GM19099 (cell line): Measurements from ENCODE around the gene SESTD1.

ENCODE experiments used
- POLR2A ChIP-seq: IDR thresholded peaks from 3 replicates; pipeline ENCODE4 v1.6.1; 2011; ENCODE audit warnings: low read depth; ENCODE audit not compliant: insufficient read length; ENCODE audit errors: extremely low read depth

SESTD1 gene

DNA sequence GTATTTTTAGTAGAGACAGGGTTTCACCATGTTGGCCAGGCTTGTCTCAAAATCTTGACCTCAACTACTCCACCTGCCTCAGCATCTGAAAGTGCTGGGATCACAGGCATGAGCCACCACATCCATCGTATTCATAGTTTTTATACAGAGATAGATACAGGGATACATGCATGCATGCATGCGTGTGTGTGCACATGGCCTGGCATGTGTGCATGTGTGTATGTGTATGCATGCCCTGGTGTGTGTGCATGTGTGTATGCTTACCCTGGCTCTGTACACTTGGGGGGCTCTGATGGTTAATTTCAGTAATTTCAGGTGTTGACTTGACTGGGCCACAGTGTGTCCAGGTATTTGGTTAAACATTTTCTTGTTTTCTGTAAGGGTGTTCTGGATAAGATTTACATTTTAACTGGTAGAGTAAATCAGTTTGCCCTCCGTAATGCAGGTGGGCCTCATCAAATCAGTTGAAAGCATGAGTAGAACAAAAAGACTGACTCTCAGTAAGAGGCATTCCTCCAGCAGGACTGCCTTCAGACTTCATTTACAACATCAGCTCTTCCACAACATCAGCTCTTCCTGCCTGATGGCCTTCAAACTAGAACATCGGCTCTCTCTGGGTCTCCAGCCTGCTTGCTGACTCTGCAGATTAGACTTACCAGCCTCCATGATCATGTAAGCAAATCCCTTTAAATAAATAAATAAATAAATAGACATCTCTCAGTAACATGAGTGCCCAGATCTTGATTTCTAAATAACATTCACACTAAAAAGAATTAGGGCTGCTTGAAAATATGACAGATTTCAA, 30.8 kb downstream of the SESTD1 start:
- no peak for TF ChIP-seq POLR2A

DNA sequence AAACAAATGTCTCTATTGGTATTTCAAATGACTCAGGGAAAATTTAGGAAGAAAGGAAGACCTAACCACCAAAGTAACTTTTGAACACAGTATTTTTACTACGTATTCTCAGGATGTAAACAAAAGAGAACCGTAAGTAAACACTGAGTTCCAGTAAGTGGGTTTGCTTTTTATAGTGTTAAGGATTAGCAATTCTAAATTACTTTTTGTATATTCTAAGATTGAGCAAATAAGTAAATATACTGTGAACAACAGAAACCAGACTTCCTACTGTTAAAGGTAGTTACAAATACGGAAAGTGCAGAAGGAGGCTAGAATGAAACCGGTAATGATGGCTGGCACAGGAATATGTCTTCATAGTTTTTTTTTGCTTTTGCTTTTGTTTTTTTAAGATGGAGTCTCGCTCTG, 31.5 kb downstream of the SESTD1 start:
- TF ChIP-seq POLR2A: no peak

DNA sequence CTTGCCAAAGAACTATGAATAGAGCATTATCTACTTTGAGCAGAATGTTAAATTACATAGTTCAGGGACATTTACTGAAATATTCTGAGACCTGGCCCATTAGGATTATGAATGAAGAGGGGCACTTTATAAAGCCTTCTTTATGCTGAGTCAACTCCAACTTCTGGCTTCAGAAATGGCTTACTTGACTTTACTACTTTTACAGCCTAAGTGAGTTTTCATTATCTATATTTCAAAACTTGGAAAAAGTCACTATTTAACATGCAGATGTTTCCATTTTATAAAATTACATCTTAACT, 37.7 kb downstream of the SESTD1 start:
- TF ChIP-seq POLR2A: no peak

DNA sequence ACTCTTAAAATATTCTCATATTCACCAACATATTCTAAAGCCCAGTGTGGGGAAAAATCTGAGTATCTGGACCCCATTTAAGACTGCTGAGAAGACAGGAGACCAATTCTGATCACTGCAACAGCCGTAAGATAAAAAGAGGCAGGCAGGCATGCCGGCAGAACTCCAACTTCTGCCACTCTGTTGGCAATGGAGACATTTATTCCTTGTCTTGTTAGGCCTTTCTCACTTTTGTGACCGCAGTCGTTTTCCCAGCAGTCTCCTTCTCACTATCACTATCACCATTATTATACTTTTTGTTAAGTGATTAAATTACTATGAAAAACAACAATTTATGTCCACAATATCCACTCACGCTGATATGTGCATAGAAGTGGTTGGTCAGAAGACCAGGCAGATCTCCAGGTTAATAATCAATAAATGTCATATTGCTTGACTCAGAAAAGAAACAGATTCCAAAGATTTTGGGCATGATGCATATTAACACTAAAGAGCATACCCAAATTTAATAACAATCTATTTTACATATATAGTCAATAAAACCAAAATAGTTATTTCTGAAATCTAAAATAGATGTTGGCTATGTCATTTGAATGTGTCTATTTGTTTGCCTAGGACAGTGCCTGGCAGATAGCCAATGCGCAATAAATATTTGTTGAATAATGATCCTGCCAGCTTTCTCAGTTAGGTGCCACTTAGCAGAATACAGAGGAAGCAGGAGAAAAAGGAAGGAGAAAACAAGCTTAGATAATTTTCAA, 38.2 kb downstream of the SESTD1 start:
- no peak for TF ChIP-seq POLR2A

DNA sequence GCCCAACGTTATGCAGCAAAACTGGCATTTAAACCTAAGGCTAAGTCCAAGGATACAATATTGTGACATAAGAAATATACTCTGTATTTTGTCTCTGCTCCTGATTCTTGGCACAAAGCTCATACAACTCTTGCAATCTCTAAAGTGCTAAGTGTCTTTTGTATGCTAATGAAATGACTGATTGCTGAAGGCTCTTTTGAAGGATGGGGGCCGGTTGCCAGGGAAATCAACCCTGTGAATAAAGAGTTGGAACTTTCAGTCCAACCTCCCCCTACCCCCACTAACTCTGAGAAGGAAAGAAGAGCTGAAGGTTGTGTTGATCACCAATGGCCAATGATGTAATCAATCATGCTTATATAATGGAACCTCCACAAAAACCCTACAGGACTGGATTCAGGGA, 40.3 kb downstream of the SESTD1 start:
- TF ChIP-seq POLR2A: no peak

DNA sequence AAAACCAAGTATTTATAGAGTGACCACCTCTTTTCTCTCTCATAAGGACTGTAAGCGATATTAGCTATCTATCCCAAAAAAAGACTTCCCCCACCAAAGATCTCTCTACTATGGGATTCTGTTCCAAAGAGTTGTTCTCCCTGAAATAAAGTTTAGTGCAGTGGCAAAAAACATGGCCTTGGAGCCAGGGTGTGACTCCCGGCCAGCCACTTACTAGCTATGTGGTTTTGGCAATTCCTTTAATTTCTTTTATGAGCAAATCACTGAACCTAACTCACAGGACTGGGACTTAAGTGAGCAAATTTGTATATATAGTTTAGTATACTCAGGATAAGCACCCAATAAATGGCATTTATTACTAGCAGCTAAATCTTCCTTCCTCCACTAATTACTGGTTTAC, 42.6 kb downstream of the SESTD1 start:
- no peak for TF ChIP-seq POLR2A

DNA sequence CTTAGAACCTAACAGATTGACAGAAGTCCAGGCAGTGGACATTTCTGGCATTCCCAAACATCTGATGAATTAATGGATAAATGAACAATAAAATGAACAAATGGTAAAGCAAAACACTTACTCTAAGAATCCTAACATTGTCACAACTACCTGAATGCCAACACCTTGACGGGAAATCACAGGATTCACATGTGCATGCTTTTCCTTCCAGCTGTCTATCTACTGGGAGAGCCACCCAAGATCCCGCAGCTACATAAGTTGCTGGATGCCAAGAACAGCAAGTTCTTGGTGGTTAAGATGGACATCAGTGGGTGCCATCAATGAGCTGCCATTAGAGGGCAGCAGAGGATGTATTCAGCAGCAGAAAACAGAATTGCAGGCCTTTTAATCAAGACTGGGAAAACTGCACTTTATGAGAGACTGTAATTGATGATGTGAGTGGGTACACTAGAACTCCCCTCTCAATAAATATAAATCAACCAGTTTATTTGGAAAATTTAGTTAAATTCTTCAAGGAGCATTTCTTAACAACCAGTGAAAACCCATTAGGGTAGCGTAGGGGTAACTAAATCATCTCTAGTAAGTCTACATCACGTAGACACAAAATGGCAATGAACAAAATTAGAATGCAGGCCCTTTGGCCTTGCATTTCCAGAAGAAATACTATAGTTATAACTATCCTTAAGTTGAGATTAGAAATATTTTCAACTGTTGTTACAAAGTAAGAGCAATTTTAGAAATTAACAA, 45.6 kb downstream of the SESTD1 start:
- no peak for TF ChIP-seq POLR2A

DNA sequence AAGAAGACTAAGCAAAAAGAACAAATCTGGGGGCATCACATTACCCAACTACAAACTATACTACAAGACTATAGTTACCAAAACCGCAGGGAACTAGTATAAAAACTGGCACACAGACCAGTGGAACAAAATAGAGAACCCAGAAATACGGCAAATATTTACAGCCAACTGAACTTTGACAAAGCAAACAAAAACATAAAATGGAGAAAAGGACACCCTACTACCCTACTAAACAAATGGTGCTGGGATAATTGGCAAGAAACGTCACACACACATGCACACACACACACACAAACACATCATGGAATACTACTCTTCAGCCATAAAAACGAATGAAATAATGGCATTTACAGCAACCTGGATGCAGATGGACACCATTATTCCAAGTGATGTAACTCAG, 53.3 kb downstream of the SESTD1 start:
- TF ChIP-seq POLR2A: no peak

DNA sequence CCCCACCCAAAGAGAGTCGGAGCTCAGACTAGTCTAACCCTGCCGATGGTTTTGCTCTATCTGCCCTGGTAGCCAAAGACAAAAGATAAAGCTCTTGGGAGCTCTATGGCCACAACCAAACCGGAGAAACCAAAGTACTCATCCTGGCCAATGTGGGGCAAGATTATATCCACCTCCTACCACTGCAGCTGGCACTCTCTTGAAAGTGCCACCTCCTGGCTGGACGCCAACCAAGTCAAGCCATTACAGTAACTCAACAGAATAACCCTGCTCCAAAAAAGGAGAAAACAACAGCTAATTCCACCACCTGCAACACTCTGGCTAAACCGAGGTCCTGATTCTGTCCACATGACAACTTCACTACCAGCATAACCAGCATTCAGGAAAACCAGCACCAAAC, 57.6 kb downstream of the SESTD1 start:
- no peak for TF ChIP-seq POLR2A

DNA sequence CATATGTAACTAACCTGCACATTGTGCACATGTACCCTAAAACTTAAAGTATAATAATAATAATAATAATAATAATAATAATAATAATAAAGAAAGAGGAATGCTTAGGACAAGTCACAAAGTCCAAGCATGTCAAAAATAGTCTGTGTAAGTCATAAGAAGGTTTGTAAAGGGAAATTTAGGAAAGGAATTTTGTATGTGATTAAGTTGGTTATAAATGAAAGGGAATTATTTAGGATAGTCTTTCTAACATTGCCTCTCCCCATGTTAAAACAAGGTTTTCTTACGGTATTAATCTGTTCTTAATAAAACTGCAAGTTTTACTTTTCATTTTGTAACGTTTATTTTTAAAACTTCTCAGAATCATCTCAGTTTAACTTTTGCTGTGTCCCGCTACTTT, 62.8 kb downstream of the SESTD1 start:
- TF ChIP-seq POLR2A: no peak

DNA sequence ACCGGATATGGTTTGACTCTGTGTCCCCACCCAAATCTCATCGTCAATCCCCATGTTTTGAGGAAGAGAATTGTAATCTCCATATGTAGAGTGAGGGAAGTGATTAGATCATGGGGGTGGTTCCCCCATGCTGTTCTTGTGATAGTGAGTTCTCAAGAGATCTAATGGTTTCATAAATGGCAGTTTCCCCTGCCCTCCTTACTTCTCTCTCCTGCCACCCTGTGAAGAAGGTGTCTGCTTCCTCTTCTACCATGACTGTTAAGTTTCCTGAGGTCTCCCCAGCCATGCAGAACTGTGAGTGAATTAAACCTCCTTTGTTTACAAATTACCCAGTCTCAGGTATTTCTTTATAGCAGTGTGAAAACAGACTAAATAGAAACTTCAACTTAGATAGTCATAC, 69.5 kb downstream of the SESTD1 start:
- no peak for TF ChIP-seq POLR2A

DNA sequence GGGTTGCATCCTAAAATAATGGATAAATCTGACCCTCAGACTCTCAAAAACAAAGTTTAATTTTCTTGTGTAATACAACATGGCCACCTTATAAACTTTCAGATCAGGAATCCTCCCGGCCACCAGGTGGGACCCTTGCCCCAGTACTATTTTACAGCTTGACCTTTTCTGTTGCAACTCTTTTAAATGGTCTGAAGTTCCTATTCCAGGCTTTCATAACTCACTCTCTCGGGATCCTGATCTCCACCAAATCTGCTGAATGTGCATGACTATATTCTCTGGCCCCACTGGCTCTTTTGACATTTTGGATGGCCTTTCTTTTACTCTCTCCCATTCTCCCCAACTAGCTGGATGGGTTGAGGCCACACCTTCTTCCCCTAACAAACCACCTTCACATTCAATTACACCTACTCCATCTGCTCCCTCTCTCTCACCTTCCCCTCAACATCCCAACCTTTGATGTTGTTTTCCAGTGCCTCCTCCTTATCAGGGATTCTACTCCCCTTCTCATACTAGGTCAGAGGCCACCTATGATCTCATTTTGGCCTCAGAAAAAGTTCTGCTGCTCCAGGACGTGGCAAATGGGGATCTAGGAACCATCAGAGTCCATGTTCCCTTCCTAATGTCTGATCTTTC, 70.8 kb downstream of the SESTD1 start:
- no peak for TF ChIP-seq POLR2A

DNA sequence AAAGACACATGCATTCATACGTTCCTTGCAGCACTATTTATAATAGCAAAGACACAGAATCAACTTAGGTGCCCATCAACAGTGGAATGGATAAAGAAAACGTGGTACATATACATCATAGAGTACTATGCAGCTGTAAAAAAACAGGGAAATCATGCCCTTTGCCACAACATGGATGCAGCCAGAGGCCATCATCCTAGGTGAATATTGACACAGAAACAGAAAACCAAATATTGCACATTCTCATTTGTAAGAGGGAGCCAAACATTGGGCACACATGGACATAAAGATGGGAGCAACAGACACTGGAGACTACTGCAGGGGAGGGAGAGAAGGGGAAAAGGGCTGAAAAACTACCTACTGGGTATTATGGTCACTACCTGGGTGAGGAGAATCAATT, 73.5 kb downstream of the SESTD1 start:
- TF ChIP-seq POLR2A: no peak

DNA sequence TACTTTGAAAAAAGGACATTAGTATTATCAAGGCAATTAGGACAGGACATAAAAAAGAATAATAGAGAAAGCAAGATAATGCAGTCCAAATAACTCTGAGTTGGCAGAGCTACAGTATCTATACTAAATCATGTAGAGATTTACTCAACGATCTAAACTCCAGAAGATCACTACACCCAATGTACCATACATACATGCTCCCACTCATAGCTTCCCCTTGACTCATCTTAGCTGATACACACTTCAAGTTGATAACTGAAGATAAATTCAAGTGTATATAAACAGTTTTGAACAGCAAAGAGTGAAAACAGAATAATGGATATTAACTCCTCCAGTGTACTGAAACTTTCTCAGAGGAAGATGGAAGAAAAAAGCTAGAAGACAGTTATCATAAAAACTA, 78.5 kb downstream of the SESTD1 start:
- TF ChIP-seq POLR2A: no peak

DNA sequence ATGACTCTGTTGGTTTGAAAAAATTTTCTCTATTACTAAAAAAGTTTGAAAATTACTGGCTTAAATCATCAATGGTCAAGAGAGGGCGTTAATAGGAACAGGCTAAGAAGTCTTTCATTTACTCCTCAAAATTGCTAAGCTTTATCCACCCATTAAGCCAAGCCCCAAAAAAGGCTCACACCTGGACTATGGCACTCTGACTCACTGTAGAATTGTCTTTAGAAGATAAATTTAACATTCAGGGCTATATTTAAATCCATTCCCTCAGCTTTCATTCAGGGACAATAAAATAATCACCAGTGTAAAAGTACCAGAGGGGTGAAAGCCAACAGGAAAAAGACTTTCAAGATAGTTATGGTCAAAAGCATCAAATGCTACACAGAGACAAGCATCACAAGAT, 80.0 kb downstream of the SESTD1 start:
- TF ChIP-seq POLR2A: no peak

DNA sequence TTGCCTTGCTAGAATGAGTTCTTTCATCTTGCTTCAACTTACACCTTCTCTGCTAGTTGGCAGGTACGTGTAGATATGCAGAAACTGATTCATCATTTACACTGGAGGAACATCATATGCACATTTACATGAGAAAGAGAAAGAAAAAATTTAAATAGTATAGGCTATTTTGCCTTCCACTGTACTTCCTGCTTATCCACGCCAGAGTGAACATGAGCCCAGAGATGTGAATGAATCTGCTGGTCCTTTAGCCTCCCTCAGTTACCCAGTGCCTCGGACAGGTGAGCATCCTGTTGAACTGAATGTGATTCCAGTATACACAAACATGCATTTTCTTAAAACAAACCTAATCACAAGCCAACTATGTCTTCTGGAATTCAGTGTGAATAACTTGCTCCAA, 83.6 kb downstream of the SESTD1 start:
- no peak for TF ChIP-seq POLR2A

DNA sequence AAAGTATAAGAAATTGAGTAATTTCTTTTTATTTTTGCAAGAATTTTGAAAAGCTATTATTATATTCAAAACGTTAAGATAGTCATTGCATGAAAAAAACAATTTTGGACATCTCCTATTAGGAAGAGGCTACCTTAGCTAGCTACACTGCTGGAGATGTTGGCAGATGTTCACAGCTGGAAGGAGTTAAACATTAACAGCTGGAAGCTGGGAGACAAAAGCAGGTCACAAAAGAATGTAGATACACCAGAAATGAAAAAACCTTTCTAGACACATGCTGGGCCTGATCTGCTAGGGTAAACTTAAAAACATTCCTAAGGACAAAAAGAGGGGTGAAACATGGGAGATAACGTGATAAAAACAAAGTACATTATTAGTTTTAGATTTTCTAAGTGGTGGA, 84.4 kb downstream of the SESTD1 start:
- no peak for TF ChIP-seq POLR2A
